IPS-15b (cell line): Measurements from ENCODE around the gene GNAS.

Source experiments
- H3K27me3 ChIP-seq: one replicate; pipeline ENCODE4 v1.6.1; 2013; ENCODE audit warnings: low read length; ENCODE audit not compliant: control insufficient read depth, insufficient read depth
- H3K36me3 ChIP-seq: one replicate; pipeline ENCODE4 v1.6.1; 2013; ENCODE audit warnings: low read length; ENCODE audit not compliant: control insufficient read depth, insufficient read depth
- H3K4me1 ChIP-seq: one replicate; pipeline ENCODE4 v1.6.1; 2013; ENCODE audit warnings: mild to moderate bottlenecking, low read length; ENCODE audit not compliant: control insufficient read depth, insufficient read depth
- H3K4me3 ChIP-seq: one replicate; pipeline ENCODE4 v1.5.1; 2013; ENCODE audit warnings: low read depth, low read length
- H3K9ac ChIP-seq: one replicate; pipeline ENCODE4 v1.6.1; 2013; ENCODE audit warnings: low read depth, mild to moderate bottlenecking, low read length
- H3K9me3 ChIP-seq: one replicate; pipeline ENCODE4 v1.6.1; 2013; ENCODE audit warnings: mild to moderate bottlenecking, low read length; ENCODE audit not compliant: control insufficient read depth, insufficient read depth

Gene GNAS

DNA sequence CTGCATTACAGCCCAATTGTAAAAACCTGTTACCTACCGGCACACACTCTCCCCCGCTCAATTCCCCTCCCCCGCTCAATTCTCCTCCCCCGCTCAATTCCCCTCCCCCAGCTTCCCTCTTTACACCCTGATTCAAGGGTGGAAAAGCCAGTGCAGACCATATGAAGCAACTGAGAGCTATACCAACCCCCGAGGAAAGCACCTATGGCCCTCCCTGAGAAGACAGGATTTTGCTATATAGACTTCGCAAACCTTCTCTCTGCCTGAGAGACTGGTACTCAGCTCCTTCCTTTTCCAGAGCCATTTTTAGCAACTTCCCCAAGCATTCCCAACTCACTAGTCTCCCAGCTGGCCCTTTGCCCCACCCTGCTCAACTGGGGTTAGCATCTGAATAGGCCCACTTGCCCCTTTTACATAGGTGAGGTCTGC lies 9.4 kb upstream of the GNAS start:
- H3K9ac ChIP-seq: no peak overlapping the region
- H3K36me3 ChIP-seq: peaks cover 24% of the 10 kb centered on the region
- no peaks in the 10 kb centered on the region for H3K9me3 ChIP-seq
- peaks cover 2% of the 10 kb centered on the region for H3K27me3 ChIP-seq
- H3K4me1 ChIP-seq: peaks cover 40% of the 10 kb centered on the region
- peak overlapping the region; percentile 52 for H3K4me3 ChIP-seq

- Histone ChIP-seq H3K4me3 (no peak overlapping the region), H3K27me3 (peaks cover 2% of the 10 kb centered on the region), H3K4me1 (peaks cover 50% of the 10 kb centered on the region), H3K9me3 (no peaks in the 10 kb centered on the region), H3K9ac (no peak overlapping the region), H3K36me3 (peaks cover 22% of the 10 kb centered on the region)
Observed at GRCh38 chr20:58845706-58846105, 6.8 kb upstream of the GNAS start.

- H3K4me1 ChIP-seq: peaks cover 45% of the 10 kb centered on the region
- H3K4me3 ChIP-seq: peak overlapping the region; percentile 10
- H3K27me3 ChIP-seq: peaks cover 10% of the 10 kb centered on the region
- no peak overlapping the region for H3K9ac ChIP-seq
- H3K9me3 ChIP-seq: no peaks in the 10 kb centered on the region
- H3K36me3 ChIP-seq: peaks cover 10% of the 10 kb centered on the region
Observed at GRCh38 chr20:58847463-58847862, 5.1 kb upstream of the GNAS start.

- H3K4me1 ChIP-seq: peaks cover 26% of the 10 kb centered on the region
- peaks cover 37% of the 10 kb centered on the region for H3K27me3 ChIP-seq
- H3K36me3 ChIP-seq: peaks cover 10% of the 10 kb centered on the region
- no peaks in the 10 kb centered on the region for H3K9me3 ChIP-seq
- H3K9ac ChIP-seq: peak within 1 kb of the TSS; percentile 98
- H3K4me3 ChIP-seq: peak within 1 kb of the TSS; percentile 94
Observed at GRCh38 chr20:58850693-58851174, 1.8 kb upstream of the GNAS start, which contains the start of gene GNAS-AS1. Gene GNAS-AS1 (minus strand): TSS chr20:58850902.

GRCh38 chr20:58851221-58851968 lies 1.1 kb upstream of the GNAS start:
- Histone ChIP-seq H3K4me1 (peaks cover 23% of the 10 kb centered on the region), H3K9me3 (no peaks in the 10 kb centered on the region), H3K36me3 (peaks cover 10% of the 10 kb centered on the region), H3K4me3 (peak overlapping the region; percentile 94), H3K9ac (peak overlapping the region; percentile 60), H3K27me3 (peaks cover 43% of the 10 kb centered on the region)

DNA sequence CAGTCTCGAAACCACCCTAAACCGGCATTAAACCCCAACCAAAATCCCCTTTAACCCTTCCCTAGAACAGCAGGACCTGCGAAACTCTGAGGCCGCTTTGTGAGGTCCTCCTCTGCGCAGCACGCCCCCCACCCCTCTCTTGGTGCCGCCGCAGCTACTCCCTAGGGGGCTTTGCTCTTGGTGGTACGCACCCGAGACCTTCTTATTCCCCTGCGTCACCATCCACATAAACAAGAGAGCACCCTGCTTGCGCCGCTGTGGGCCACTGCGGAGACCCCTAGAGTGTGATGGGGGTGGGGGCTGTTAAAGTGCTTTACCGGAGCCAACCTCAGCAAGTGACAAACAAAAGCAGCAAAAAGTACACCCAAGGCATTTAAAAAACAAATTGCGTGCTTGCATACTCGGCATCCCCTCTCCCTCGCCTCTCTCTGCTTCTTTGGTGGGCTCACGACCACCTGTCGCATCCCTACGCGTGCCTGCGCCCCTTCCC lies 502 bp upstream of the GNAS start:
- Histone ChIP-seq H3K4me1 (peaks cover 19% of the 10 kb centered on the region), H3K36me3 (peaks cover 10% of the 10 kb centered on the region), H3K9ac (peak overlapping the region; percentile 70), H3K27me3 (peaks cover 49% of the 10 kb centered on the region), H3K9me3 (no peaks in the 10 kb centered on the region), H3K4me3 (peak overlapping the region; percentile 94)

- Histone ChIP-seq H3K27me3 (peaks cover 60% of the 10 kb centered on the region), H3K9ac (no peak overlapping the region), H3K4me3 (peak overlapping the region; percentile 37)
Observed at GRCh38 chr20:58853466-58853865, 950 bp downstream of the GNAS start.

DNA sequence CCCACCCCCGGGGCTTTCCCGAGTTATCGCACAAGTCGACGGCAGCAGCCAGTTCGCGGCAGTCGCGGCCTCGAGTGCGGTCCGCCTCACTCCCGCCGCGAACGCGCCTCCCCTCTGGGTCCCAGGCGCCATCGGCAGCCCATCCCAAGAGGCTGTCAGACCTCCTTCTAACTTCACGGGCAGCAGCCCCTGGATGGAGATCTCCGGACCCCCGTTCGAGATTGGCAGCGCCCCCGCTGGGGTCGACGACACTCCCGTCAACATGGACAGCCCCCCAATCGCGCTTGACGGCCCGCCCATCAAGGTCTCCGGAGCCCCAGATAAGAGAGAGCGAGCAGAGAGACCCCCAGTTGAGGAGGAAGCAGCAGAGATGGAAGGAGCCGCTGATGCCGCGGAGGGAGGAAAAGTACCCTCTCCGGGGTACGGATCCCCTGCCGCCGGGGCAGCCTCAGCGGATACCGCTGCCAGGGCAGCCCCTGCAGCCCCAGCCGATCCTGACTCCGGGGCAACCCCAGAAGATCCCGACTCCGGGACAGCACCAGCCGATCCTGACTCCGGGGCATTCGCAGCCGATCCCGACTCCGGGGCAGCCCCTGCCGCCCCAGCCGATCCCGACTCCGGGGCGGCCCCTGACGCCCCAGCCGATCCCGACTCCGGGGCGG lies 1.6 kb downstream of the GNAS start:
- Histone ChIP-seq H3K9me3 (no peaks in the 10 kb centered on the region), H3K4me1 (peaks cover 8% of the 10 kb centered on the region), H3K27me3 (peaks cover 60% of the 10 kb centered on the region), H3K9ac (no peak overlapping the region), H3K4me3 (peak overlapping the region; percentile 37), H3K36me3 (no peaks in the 10 kb centered on the region)

More at GRCh38 chr20:58853466-58853865, 950 bp downstream of the GNAS start:
- H3K9me3 ChIP-seq: no peaks in the 10 kb centered on the region
- peaks cover 3% of the 10 kb centered on the region for H3K36me3 ChIP-seq
- peaks cover 13% of the 10 kb centered on the region for H3K4me1 ChIP-seq

- no peaks in the 10 kb centered on the region for H3K36me3 ChIP-seq
- H3K9ac ChIP-seq: no peak overlapping the region
- peak overlapping the region; percentile 33 for H3K4me3 ChIP-seq
- H3K9me3 ChIP-seq: no peaks in the 10 kb centered on the region
- peaks cover 3% of the 10 kb centered on the region for H3K4me1 ChIP-seq
- peaks cover 60% of the 10 kb centered on the region for H3K27me3 ChIP-seq
Observed at GRCh38 chr20:58854638-58855471, 2.3 kb downstream of the GNAS start.

GRCh38 chr20:58855506-58856389 lies 3.2 kb downstream of the GNAS start:
- Histone ChIP-seq H3K4me1 (peaks cover 3% of the 10 kb centered on the region), H3K36me3 (no peaks in the 10 kb centered on the region), H3K9ac (no peak overlapping the region), H3K27me3 (peaks cover 60% of the 10 kb centered on the region), H3K4me3 (peak overlapping the region; percentile 33), H3K9me3 (no peaks in the 10 kb centered on the region)
